Choroid plexus epithelial cell (primary cell): ENCODE results near the gene SUSD6.

Source experiments
- DNase-seq: peaks from one replicate; pipeline ENCODE4 v3.0.0-alpha.2; 2010; ENCODE audit warnings: low read depth
- H3K4me3 ChIP-seq: 2 replicates; pipeline ENCODE4 v1.5.1; 2011; ENCODE audit warnings: low read depth, mild to moderate bottlenecking, control low read depth, low read length, moderate library complexity
- CTCF ChIP-seq: conservative IDR thresholded peaks from 2 replicates; pipeline ENCODE4 v1.5.1; 2011; ENCODE audit warnings: low read depth, mild to moderate bottlenecking, control low read depth, inconsistent platforms, low read length, moderate library complexity

Gene SUSD6

GRCh38 chr14:69675877-69676416, 64.6 kb downstream of the SUSD6 start:
- H3K4me3 ChIP-seq, result no peak overlapping the region
- no peak for TF ChIP-seq CTCF
- DNase-seq, result no peak

- no peak for DNase-seq
- H3K4me3 ChIP-seq, result no peak overlapping the region
- TF ChIP-seq CTCF, result no peak
These were observed 65.3 kb downstream of the SUSD6 start for GRCh38 chr14:69676723-69677122.

GRCh38 chr14:69680297-69680696, 68.9 kb downstream of the SUSD6 start:
- no peak for DNase-seq
- TF ChIP-seq CTCF, result no peak
- no peak overlapping the region for H3K4me3 ChIP-seq

- no peak for DNase-seq
- TF ChIP-seq CTCF, result no peak
- H3K4me3 ChIP-seq, result no peak overlapping the region
These were observed 70.7 kb downstream of the SUSD6 start for GRCh38 chr14:69682136-69682535.

GRCh38 chr14:69682621-69683263, 71.3 kb downstream of the SUSD6 start:
- no peak for TF ChIP-seq CTCF
- H3K4me3 ChIP-seq, result no peak overlapping the region
- no peak for DNase-seq

GRCh38 chr14:69683971-69684370, 72.6 kb downstream of the SUSD6 start:
- H3K4me3 ChIP-seq, result no peak overlapping the region
- DNase-seq, result no peak
- TF ChIP-seq CTCF, result no peak
